T-helper 9 cell (primary cell): ENCODE results near the gene CR1.
"Not testable (repeated sequence)": the region's sequence is repeated elsewhere in the genome, so short reads cannot be mapped to it uniquely, and the experiment has no call there.

Source experiments
- DNase-seq: peaks from one replicate; pipeline ENCODE4 v3.0.0-alpha.2; 2020

Gene CR1

DNA sequence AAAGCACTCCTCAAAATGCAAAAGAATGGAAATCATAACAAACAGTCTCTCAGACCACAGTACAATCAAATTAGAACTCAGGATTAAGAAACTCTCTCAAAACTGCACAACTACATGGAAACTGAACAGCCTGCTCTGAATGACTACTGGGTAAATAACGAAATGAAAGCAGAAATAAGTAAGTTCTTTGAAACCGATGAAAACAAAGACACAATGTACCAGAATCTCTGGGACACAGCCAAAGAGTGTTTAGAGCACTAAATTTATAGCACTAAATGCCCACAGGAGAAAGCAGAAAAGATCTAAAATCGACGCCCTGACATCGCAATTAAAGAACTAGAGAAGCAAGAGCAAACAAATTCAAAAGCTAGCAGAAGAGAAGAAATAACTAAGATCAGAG lies 95.2 kb downstream of the CR1 start:
- DNase-seq: not testable (repeated sequence)

DNA sequence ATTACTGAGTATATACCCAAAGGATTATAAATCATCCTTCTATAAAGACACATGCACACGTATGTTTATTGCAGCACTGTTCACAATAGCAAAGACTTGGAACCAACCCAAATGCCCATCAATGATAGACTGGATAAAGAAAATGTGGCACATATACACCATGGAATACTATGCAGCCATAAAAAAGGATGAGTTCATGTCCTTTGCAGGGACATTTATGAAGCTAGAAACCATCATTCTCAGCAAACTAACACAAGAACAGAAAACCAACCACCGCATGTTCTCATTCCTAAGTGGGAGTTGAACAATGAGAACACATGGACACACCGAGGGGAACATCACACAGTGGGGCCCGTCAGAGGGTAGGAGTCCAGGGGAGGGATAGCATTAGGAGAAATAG lies 98.1 kb downstream of the CR1 start:
- not testable (repeated sequence) for DNase-seq

- DNase-seq: no peak
Measured at GRCh38 chr1:207603777-207604176, 107.8 kb downstream of the CR1 start.

GRCh38 chr1:207605444-207606361 lies 109.7 kb downstream of the CR1 start:
- no peak for DNase-seq

DNA sequence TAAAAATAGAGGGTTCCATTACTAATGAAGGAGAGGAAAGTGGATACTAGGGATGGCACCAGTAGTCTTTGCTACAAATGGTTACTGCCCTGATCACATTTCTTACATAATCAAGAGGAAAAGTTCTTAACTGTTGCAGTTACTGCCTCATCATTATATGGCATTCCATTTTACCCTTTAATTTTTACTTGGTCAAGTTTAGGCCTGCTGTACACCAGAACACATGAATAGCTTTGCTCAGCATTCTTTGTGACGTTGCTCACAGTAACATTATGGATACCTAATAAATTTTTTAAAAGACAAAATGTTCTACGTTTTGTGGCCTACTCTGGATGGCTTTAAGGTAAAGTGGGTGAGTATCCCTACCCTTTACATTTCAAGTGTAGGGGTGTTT lies 110.4 kb downstream of the CR1 start:
- no peak for DNase-seq

GRCh38 chr1:207612762-207613161 lies 116.8 kb downstream of the CR1 start:
- no peak for DNase-seq

GRCh38 chr1:207619871-207620542 lies 124.0 kb downstream of the CR1 start:
- DNase-seq: no peak

- no peak for DNase-seq
Measured at GRCh38 chr1:207620543-207620893, 124.6 kb downstream of the CR1 start.

- DNase-seq: not testable (repeated sequence)
Measured at GRCh38 chr1:207625504-207626071, 129.6 kb downstream of the CR1 start.

GRCh38 chr1:207626972-207627337 lies 131.0 kb downstream of the CR1 start:
- no peak for DNase-seq

- DNase-seq: no peak
Measured at GRCh38 chr1:207627496-207627895, 131.5 kb downstream of the CR1 start.

GRCh38 chr1:207628776-207629175 lies 132.8 kb downstream of the CR1 start:
- no peak for DNase-seq

DNA sequence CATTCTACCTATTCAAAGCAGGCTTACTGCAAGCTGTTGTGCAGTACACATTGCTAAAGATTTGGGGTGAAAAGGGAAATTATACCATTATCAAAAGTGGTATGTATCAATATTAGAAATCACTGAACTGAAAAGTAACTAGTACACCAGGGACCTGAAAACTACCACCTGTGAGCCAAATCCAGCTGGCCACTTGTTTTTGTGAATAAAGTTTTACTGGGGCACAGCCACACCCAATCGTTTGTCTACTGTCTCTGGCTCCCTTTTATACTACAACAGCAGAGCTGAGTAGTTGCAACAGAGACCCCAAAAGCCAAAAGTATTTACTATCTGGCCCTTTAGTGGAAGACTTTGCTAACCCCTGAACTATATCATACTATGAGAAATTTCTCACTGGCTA lies 135.2 kb downstream of the CR1 start:
- no peak for DNase-seq

GRCh38 chr1:207633226-207633625 lies 137.3 kb downstream of the CR1 start:
- no peak for DNase-seq

DNA sequence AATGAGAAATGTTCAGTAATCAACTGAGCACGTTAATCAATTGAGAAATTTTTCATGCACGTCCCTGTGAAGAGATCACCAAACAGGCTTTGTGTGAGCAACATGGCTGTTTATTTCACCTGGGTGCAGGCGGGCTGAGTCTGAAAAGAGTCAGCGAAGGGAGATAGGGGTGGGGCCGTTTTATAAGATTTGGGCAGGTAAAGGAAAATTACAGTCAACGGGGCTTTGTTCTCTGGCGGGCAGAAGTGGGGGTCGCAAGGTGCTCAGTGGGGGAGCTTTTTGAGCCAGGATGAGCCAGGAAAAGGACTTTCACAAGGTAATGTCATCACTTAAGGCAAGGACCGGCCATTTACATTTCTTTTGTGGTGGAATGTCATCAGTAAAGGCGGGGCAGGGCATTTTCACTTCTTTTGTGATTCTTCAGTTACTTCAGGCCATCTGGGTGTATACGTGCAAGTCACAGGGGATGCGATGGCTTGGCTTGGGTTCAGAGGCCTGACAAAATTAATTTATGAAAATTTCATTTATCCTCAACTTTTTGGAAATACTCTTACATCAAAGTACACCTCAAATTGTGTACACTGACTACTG lies 137.8 kb downstream of the CR1 start:
- not testable (repeated sequence) for DNase-seq

GRCh38 chr1:207634293-207634692 lies 138.3 kb downstream of the CR1 start:
- not testable (repeated sequence) for DNase-seq

DNA sequence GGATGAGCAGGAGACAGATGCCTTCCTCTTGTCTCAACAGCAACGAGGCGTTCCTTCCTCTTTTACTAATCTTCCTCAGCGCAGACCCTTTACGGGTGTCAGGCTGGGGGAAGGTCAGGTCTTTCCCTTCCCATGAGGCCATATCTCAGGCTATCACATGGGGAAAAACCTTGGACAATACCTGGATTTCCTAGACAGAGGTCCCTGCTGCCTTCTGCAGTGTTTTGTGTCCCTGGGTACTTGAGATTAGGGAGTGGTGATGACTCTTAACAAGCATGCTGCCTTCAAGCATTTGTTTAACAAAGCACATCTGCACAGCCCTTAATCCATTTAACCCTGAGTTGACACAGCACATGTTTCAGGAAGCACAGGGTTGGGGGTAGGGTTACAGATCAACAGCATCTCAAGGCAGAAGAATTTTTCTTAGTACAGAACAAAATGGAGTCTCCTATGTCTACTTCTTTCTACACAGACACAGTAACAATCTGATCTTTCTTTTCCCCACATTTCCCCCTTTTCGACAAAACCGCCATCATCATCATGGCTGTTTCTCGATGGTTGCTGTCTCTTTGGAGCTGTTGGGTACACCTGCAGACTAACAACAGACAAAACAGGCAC lies 139.7 kb downstream of the CR1 start:
- DNase-seq: not testable (repeated sequence)

GRCh38 chr1:207638487-207639145 lies 142.7 kb downstream of the CR1 start:
- DNase-seq: not testable (repeated sequence)

DNA sequence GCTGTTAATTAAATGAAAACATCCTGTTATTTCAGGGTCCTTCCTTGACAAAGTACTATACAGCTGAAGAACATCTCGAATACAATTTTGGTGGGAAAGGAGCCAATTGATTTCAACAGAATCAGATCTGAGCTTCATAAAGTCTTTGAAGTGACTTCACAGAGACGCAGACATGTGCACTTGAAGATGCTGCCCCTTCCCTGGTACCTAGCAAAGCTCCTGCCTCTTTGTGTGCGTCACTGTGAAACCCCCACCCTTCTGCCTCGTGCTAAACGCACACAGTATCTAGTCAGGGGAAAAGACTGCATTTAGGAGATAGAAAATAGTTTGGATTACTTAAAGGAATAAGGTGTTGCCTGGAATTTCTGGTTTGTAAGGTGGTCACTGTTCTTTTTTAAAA lies 143.4 kb downstream of the CR1 start:
- DNase-seq: not testable (repeated sequence)

GRCh38 chr1:207644166-207644851 lies 148.4 kb downstream of the CR1 start:
- no peak for DNase-seq

DNA sequence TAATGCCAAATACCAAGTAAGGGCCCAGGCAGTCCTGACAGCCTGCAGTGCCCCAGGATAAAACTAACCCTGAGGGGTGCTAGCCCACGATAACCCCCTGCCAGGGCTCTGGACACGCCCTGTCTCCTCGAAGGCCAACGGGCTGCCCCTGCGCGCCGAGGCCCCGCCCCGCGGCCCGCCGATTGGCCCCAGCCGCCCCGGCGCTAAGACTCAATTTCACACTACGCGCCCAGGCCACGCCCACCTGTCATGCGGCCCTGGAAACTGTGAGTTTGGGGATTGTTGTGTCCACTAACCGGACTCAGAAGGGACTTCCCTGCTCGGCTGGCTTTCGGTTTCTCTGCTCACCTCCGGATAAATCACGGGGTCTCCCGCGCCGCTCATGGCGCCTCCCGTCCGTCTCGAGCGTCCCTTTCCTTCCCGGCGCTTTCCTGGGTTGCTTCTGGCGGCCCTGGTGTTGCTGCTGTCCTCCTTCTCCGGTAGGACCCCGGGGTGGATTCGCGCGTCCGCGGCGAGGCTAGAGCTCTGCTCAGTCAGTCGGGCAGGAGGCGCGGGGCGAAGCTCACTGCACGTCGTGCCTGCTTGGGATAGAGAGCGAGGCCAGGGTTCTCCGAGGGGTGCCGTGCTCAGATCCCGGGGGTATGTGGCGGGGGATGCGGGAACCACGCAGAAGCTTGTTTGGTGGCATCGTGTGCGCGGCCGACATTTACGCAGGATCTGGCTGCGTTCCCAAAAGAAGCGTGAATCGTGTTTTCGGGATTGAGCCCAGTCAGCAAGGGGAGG lies 149.1 kb downstream of the CR1 start, which contains the start of gene CR1L:
TSS of gene CR1L (plus strand) at position 282 of the 783 bp plus-strand sequence. CDS start at position 383, 101 bp downstream.
- peak; percentile 53 for DNase-seq
